ENCODE data around the gene CSF1R. TPM values are rescaled to one million over a fixed set of nuclear protein-coding genes. Genes with fewer than 3 reads are reported as not detected.

Gene CSF1R
- total RNA-seq, 1 donor from 2014 or later: 0.27 TPM

GRCh38 chr5:150026682-150027172 lies 59.6 kb downstream of the CSF1R start:
- DNase-seq (ENCODE audit: low spot score): no peak
- no peak overlapping the region for H3K27ac Mint-ChIP-seq
- H3K27me3 Mint-ChIP-seq (ENCODE audit: low read depth): no peaks in the 10 kb centered on the region
- H3K4me3 Mint-ChIP-seq (ENCODE audit: low read depth): no peak overlapping the region
- peaks cover 70% of the 10 kb centered on the region for H3K36me3 Mint-ChIP-seq (ENCODE audit: low read depth)
- no peaks in the 10 kb centered on the region for H3K9me3 Mint-ChIP-seq
- intact Hi-C loops (cut with micrococcal nuclease): no loop called here
- H3K4me1 Mint-ChIP-seq (ENCODE audit: low read depth): peaks cover 6% of the 10 kb centered on the region

- peaks cover 76% of the 10 kb centered on the region for H3K36me3 Mint-ChIP-seq (ENCODE audit: low read depth)
- peaks cover 14% of the 10 kb centered on the region for H3K4me1 Mint-ChIP-seq (ENCODE audit: low read depth)
- no peak overlapping the region for H3K4me3 Mint-ChIP-seq (ENCODE audit: low read depth)
- DNase-seq (ENCODE audit: low spot score): no peak
- no peaks in the 10 kb centered on the region for H3K9me3 Mint-ChIP-seq
- no peak overlapping the region for H3K27ac Mint-ChIP-seq
- H3K27me3 Mint-ChIP-seq (ENCODE audit: low read depth): no peaks in the 10 kb centered on the region
- intact Hi-C loops (cut with micrococcal nuclease): no loop called here
Observed at GRCh38 chr5:150024346-150024984, 61.9 kb downstream of the CSF1R start.

- no peaks in the 10 kb centered on the region for H3K27me3 Mint-ChIP-seq (ENCODE audit: low read depth)
Observed at GRCh38 chr5:150023136-150023535, 63.2 kb downstream of the CSF1R start.

GRCh38 chr5:150022681-150023080 lies 63.7 kb downstream of the CSF1R start:
- no peak for DNase-seq (ENCODE audit: low spot score)
- H3K36me3 Mint-ChIP-seq (ENCODE audit: low read depth): peaks cover 77% of the 10 kb centered on the region
- H3K4me3 Mint-ChIP-seq (ENCODE audit: low read depth): no peak overlapping the region
- H3K4me1 Mint-ChIP-seq (ENCODE audit: low read depth): peaks cover 16% of the 10 kb centered on the region
- no peak overlapping the region for H3K27ac Mint-ChIP-seq
- H3K9me3 Mint-ChIP-seq: no peaks in the 10 kb centered on the region
- intact Hi-C loops (cut with micrococcal nuclease): no loop called here
- no peaks in the 10 kb centered on the region for H3K27me3 Mint-ChIP-seq (ENCODE audit: low read depth)

More at GRCh38 chr5:150023136-150023535, 63.2 kb downstream of the CSF1R start:
- H3K9me3 Mint-ChIP-seq: no peaks in the 10 kb centered on the region
- intact Hi-C loops (cut with micrococcal nuclease): no loop called here
- peaks cover 78% of the 10 kb centered on the region for H3K36me3 Mint-ChIP-seq (ENCODE audit: low read depth)
- H3K27ac Mint-ChIP-seq: no peak overlapping the region
- no peak overlapping the region for H3K4me3 Mint-ChIP-seq (ENCODE audit: low read depth)
- H3K4me1 Mint-ChIP-seq (ENCODE audit: low read depth): peaks cover 16% of the 10 kb centered on the region
- no peak for DNase-seq (ENCODE audit: low spot score)

GRCh38 chr5:150022158-150022531 lies 64.2 kb downstream of the CSF1R start:
- no peak for DNase-seq (ENCODE audit: low spot score)
- H3K27me3 Mint-ChIP-seq (ENCODE audit: low read depth): no peaks in the 10 kb centered on the region
- no peak overlapping the region for H3K4me3 Mint-ChIP-seq (ENCODE audit: low read depth)
- peaks cover 82% of the 10 kb centered on the region for H3K36me3 Mint-ChIP-seq (ENCODE audit: low read depth)
- intact Hi-C loops (cut with micrococcal nuclease): no loop called here
- H3K27ac Mint-ChIP-seq: peak overlapping the region; percentile 67
- H3K9me3 Mint-ChIP-seq: no peaks in the 10 kb centered on the region
- H3K4me1 Mint-ChIP-seq (ENCODE audit: low read depth): peaks cover 19% of the 10 kb centered on the region

- Mint-ChIP-seq H3K36me3 (ENCODE audit: low read depth) (peaks cover 83% of the 10 kb centered on the region), H3K27me3 (ENCODE audit: low read depth) (no peaks in the 10 kb centered on the region), H3K9me3 (peaks cover 3% of the 10 kb centered on the region), H3K27ac (peak overlapping the region; percentile 67), H3K4me3 (ENCODE audit: low read depth) (no peak overlapping the region), H3K4me1 (ENCODE audit: low read depth) (peaks cover 19% of the 10 kb centered on the region)
- DNase-seq (ENCODE audit: low spot score): no peak
- intact Hi-C loops (cut with micrococcal nuclease): no loop called here
Observed at GRCh38 chr5:150021491-150022157, 64.7 kb downstream of the CSF1R start.

- no peak for DNase-seq (ENCODE audit: low spot score)
- no peaks in the 10 kb centered on the region for H3K27me3 Mint-ChIP-seq (ENCODE audit: low read depth)
- H3K9me3 Mint-ChIP-seq: peaks cover 11% of the 10 kb centered on the region
- intact Hi-C loops (cut with micrococcal nuclease): no loop called here
- H3K4me1 Mint-ChIP-seq (ENCODE audit: low read depth): peaks cover 19% of the 10 kb centered on the region
- H3K4me3 Mint-ChIP-seq (ENCODE audit: low read depth): no peak overlapping the region
- peaks cover 83% of the 10 kb centered on the region for H3K36me3 Mint-ChIP-seq (ENCODE audit: low read depth)
- H3K27ac Mint-ChIP-seq: peak overlapping the region; percentile 55
Observed at GRCh38 chr5:150020249-150020648, 66.1 kb downstream of the CSF1R start.

- H3K36me3 Mint-ChIP-seq (ENCODE audit: low read depth): peaks cover 95% of the 10 kb centered on the region
- intact Hi-C loops (cut with micrococcal nuclease): no loop called here
Observed at GRCh38 chr5:150017226-150018005, 68.9 kb downstream of the CSF1R start.

GRCh38 chr5:150016537-150016936 lies 69.8 kb downstream of the CSF1R start:
- DNase-seq (ENCODE audit: low spot score): no peak
- peaks cover 11% of the 10 kb centered on the region for H3K4me1 Mint-ChIP-seq (ENCODE audit: low read depth)
- intact Hi-C loops (cut with micrococcal nuclease): no loop called here
- peaks cover 14% of the 10 kb centered on the region for H3K9me3 Mint-ChIP-seq
- H3K4me3 Mint-ChIP-seq (ENCODE audit: low read depth): no peak overlapping the region
- peaks cover 92% of the 10 kb centered on the region for H3K36me3 Mint-ChIP-seq (ENCODE audit: low read depth)
- H3K27ac Mint-ChIP-seq: no peak overlapping the region
- no peaks in the 10 kb centered on the region for H3K27me3 Mint-ChIP-seq (ENCODE audit: low read depth)

More at GRCh38 chr5:150017226-150018005, 68.9 kb downstream of the CSF1R start:
- H3K9me3 Mint-ChIP-seq: peaks cover 14% of the 10 kb centered on the region
- no peak for DNase-seq (ENCODE audit: low spot score)
- peaks cover 19% of the 10 kb centered on the region for H3K4me1 Mint-ChIP-seq (ENCODE audit: low read depth)
- H3K27ac Mint-ChIP-seq: no peak overlapping the region
- no peaks in the 10 kb centered on the region for H3K27me3 Mint-ChIP-seq (ENCODE audit: low read depth)
- no peak overlapping the region for H3K4me3 Mint-ChIP-seq (ENCODE audit: low read depth)

GRCh38 chr5:150015415-150015814 lies 70.9 kb downstream of the CSF1R start:
- Mint-ChIP-seq H3K27me3 (ENCODE audit: low read depth) (no peaks in the 10 kb centered on the region), H3K4me3 (ENCODE audit: low read depth) (no peak overlapping the region), H3K4me1 (ENCODE audit: low read depth) (peaks cover 11% of the 10 kb centered on the region), H3K36me3 (ENCODE audit: low read depth) (peaks cover 92% of the 10 kb centered on the region), H3K27ac (no peak overlapping the region), H3K9me3 (peaks cover 14% of the 10 kb centered on the region)
- intact Hi-C loops (cut with micrococcal nuclease): no loop called here
- no peak for DNase-seq (ENCODE audit: low spot score)

- intact Hi-C loops (cut with micrococcal nuclease): no loop called here
- H3K27ac Mint-ChIP-seq: no peak overlapping the region
- H3K4me3 Mint-ChIP-seq (ENCODE audit: low read depth): no peak overlapping the region
- H3K4me1 Mint-ChIP-seq (ENCODE audit: low read depth): peaks cover 7% of the 10 kb centered on the region
- peaks cover 14% of the 10 kb centered on the region for H3K9me3 Mint-ChIP-seq
- no peaks in the 10 kb centered on the region for H3K27me3 Mint-ChIP-seq (ENCODE audit: low read depth)
- DNase-seq (ENCODE audit: low spot score): no peak
- H3K36me3 Mint-ChIP-seq (ENCODE audit: low read depth): peaks cover 93% of the 10 kb centered on the region
Observed at GRCh38 chr5:150014456-150014855, 71.9 kb downstream of the CSF1R start.

- Mint-ChIP-seq H3K9me3 (peaks cover 14% of the 10 kb centered on the region), H3K27ac (no peak overlapping the region), H3K36me3 (ENCODE audit: low read depth) (peaks cover 90% of the 10 kb centered on the region), H3K27me3 (ENCODE audit: low read depth) (no peaks in the 10 kb centered on the region), H3K4me1 (ENCODE audit: low read depth) (peaks cover 5% of the 10 kb centered on the region), H3K4me3 (ENCODE audit: low read depth) (no peak overlapping the region)
- intact Hi-C loops (cut with micrococcal nuclease): no loop called here
- no peak for DNase-seq (ENCODE audit: low spot score)
Observed at GRCh38 chr5:150013931-150014330, 72.4 kb downstream of the CSF1R start.

Data from activated T-helper 2 cell treated with anti-CD3 and anti-CD28 coated beads, Interferon-gamma antibody, Interleukin-2, Interleukin-4, amounts not matched to agents 10 μg/mL and 5 μg/mL and 100 μg/mL, durations not matched to agents 14 hours and 24 hours and 36 hours (primary cell).